ENCODE data around the gene PLXNA4. TPM values are rescaled to one million over a fixed set of nuclear protein-coding genes. Genes with fewer than 3 reads are reported as not detected.

The PLXNA4 gene
- total RNA-seq, 1 donor from 2014 or later: 2.1 TPM

GRCh38 chr7:132499487-132499886 is 76.8 kb downstream of the PLXNA4 start:
- H3K27me3 ChIP-seq (ENCODE audit: control insufficient read depth in 3 of 3, insufficient read depth in 3 of 3, low read length in 3 of 3): no peaks in the 10 kb centered on the region
- H3K4me3 ChIP-seq (ENCODE audit: low read length in 3 of 3): no peak overlapping the region
- H3K27ac ChIP-seq (ENCODE audit: low read depth, low read length): no peak overlapping the region
- H3K9ac ChIP-seq (ENCODE audit: low read depth in 1 of 3, low read length in 3 of 3): no peak overlapping the region
- H3K36me3 ChIP-seq (ENCODE audit: control insufficient read depth in 3 of 3, insufficient read depth in 3 of 3, low read length in 3 of 3): no peaks in the 10 kb centered on the region
- H3K9me3 ChIP-seq (ENCODE audit: control insufficient read depth in 3 of 3, low read length in 3 of 3): no peaks in the 10 kb centered on the region
- no peaks in the 10 kb centered on the region for H3K4me1 ChIP-seq (ENCODE audit: control insufficient read depth in 3 of 3, insufficient read depth in 3 of 3, low read length in 3 of 3)

- no peak overlapping the region for H3K4me3 ChIP-seq (ENCODE audit: low read length in 3 of 3)
- no peak overlapping the region for H3K27ac ChIP-seq (ENCODE audit: low read depth, low read length)
- H3K36me3 ChIP-seq (ENCODE audit: control insufficient read depth in 3 of 3, insufficient read depth in 3 of 3, low read length in 3 of 3): no peaks in the 10 kb centered on the region
- no peaks in the 10 kb centered on the region for H3K4me1 ChIP-seq (ENCODE audit: control insufficient read depth in 3 of 3, insufficient read depth in 3 of 3, low read length in 3 of 3)
- no peaks in the 10 kb centered on the region for H3K27me3 ChIP-seq (ENCODE audit: control insufficient read depth in 3 of 3, insufficient read depth in 3 of 3, low read length in 3 of 3)
- no peak overlapping the region for H3K9ac ChIP-seq (ENCODE audit: low read depth in 1 of 3, low read length in 3 of 3)
- no peaks in the 10 kb centered on the region for H3K9me3 ChIP-seq (ENCODE audit: control insufficient read depth in 3 of 3, low read length in 3 of 3)
Measured at GRCh38 chr7:132499065-132499464, 77.2 kb downstream of the PLXNA4 start.

- no peaks in the 10 kb centered on the region for H3K27me3 ChIP-seq (ENCODE audit: control insufficient read depth in 3 of 3, insufficient read depth in 3 of 3, low read length in 3 of 3)
- H3K9ac ChIP-seq (ENCODE audit: low read depth in 1 of 3, low read length in 3 of 3): no peak overlapping the region
- H3K4me1 ChIP-seq (ENCODE audit: control insufficient read depth in 3 of 3, insufficient read depth in 3 of 3, low read length in 3 of 3): no peaks in the 10 kb centered on the region
- no peak overlapping the region for H3K4me3 ChIP-seq (ENCODE audit: low read length in 3 of 3)
- no peaks in the 10 kb centered on the region for H3K9me3 ChIP-seq (ENCODE audit: control insufficient read depth in 3 of 3, low read length in 3 of 3)
- no peaks in the 10 kb centered on the region for H3K36me3 ChIP-seq (ENCODE audit: control insufficient read depth in 3 of 3, insufficient read depth in 3 of 3, low read length in 3 of 3)
- H3K27ac ChIP-seq (ENCODE audit: low read depth, low read length): no peak overlapping the region
Measured at GRCh38 chr7:132498319-132498718, 78.0 kb downstream of the PLXNA4 start.

- no peak overlapping the region for H3K4me3 ChIP-seq (ENCODE audit: low read length in 3 of 3)
- no peak overlapping the region for H3K9ac ChIP-seq (ENCODE audit: low read depth in 1 of 3, low read length in 3 of 3)
- H3K27me3 ChIP-seq (ENCODE audit: control insufficient read depth in 3 of 3, insufficient read depth in 3 of 3, low read length in 3 of 3): no peaks in the 10 kb centered on the region
- no peaks in the 10 kb centered on the region for H3K4me1 ChIP-seq (ENCODE audit: control insufficient read depth in 3 of 3, insufficient read depth in 3 of 3, low read length in 3 of 3)
- H3K36me3 ChIP-seq (ENCODE audit: control insufficient read depth in 3 of 3, insufficient read depth in 3 of 3, low read length in 3 of 3): no peaks in the 10 kb centered on the region
- no peaks in the 10 kb centered on the region for H3K9me3 ChIP-seq (ENCODE audit: control insufficient read depth in 3 of 3, low read length in 3 of 3)
- no peak overlapping the region for H3K27ac ChIP-seq (ENCODE audit: low read depth, low read length)
Measured at GRCh38 chr7:132497098-132497497, 79.2 kb downstream of the PLXNA4 start.

GRCh38 chr7:132495936-132496335 is 80.3 kb downstream of the PLXNA4 start:
- H3K36me3 ChIP-seq (ENCODE audit: control insufficient read depth in 3 of 3, insufficient read depth in 3 of 3, low read length in 3 of 3): no peaks in the 10 kb centered on the region
- H3K27me3 ChIP-seq (ENCODE audit: control insufficient read depth in 3 of 3, insufficient read depth in 3 of 3, low read length in 3 of 3): no peaks in the 10 kb centered on the region
- H3K4me1 ChIP-seq (ENCODE audit: control insufficient read depth in 3 of 3, insufficient read depth in 3 of 3, low read length in 3 of 3): no peaks in the 10 kb centered on the region
- no peak overlapping the region for H3K9ac ChIP-seq (ENCODE audit: low read depth in 1 of 3, low read length in 3 of 3)
- H3K4me3 ChIP-seq (ENCODE audit: low read length in 3 of 3): no peak overlapping the region
- no peak overlapping the region for H3K27ac ChIP-seq (ENCODE audit: low read depth, low read length)
- no peaks in the 10 kb centered on the region for H3K9me3 ChIP-seq (ENCODE audit: control insufficient read depth in 3 of 3, low read length in 3 of 3)

GRCh38 chr7:132494474-132494873 is 81.8 kb downstream of the PLXNA4 start:
- H3K4me3 ChIP-seq (ENCODE audit: low read length in 3 of 3): no peak overlapping the region
- H3K4me1 ChIP-seq (ENCODE audit: control insufficient read depth in 3 of 3, insufficient read depth in 3 of 3, low read length in 3 of 3): no peaks in the 10 kb centered on the region
- no peaks in the 10 kb centered on the region for H3K27me3 ChIP-seq (ENCODE audit: control insufficient read depth in 3 of 3, insufficient read depth in 3 of 3, low read length in 3 of 3)
- no peak overlapping the region for H3K27ac ChIP-seq (ENCODE audit: low read depth, low read length)
- H3K36me3 ChIP-seq (ENCODE audit: control insufficient read depth in 3 of 3, insufficient read depth in 3 of 3, low read length in 3 of 3): no peaks in the 10 kb centered on the region
- H3K9ac ChIP-seq (ENCODE audit: low read depth in 1 of 3, low read length in 3 of 3): no peak overlapping the region
- H3K9me3 ChIP-seq (ENCODE audit: control insufficient read depth in 3 of 3, low read length in 3 of 3): no peaks in the 10 kb centered on the region

- no peaks in the 10 kb centered on the region for H3K9me3 ChIP-seq (ENCODE audit: control insufficient read depth in 3 of 3, low read length in 3 of 3)
- no peak overlapping the region for H3K27ac ChIP-seq (ENCODE audit: low read depth, low read length)
- H3K27me3 ChIP-seq (ENCODE audit: control insufficient read depth in 3 of 3, insufficient read depth in 3 of 3, low read length in 3 of 3): peaks cover 0 to 6% (median 3%) of the 10 kb centered on the region in 3 donors
- H3K9ac ChIP-seq (ENCODE audit: low read depth in 1 of 3, low read length in 3 of 3): no peak overlapping the region
- no peak overlapping the region for H3K4me3 ChIP-seq (ENCODE audit: low read length in 3 of 3)
- peaks cover 0 to 2% (median 0%) of the 10 kb centered on the region in 3 donors for H3K36me3 ChIP-seq (ENCODE audit: control insufficient read depth in 3 of 3, insufficient read depth in 3 of 3, low read length in 3 of 3)
- peaks cover 0 to 5% (median 0%) of the 10 kb centered on the region in 3 donors for H3K4me1 ChIP-seq (ENCODE audit: control insufficient read depth in 3 of 3, insufficient read depth in 3 of 3, low read length in 3 of 3)
Measured at GRCh38 chr7:132492823-132493445, 83.3 kb downstream of the PLXNA4 start.

GRCh38 chr7:132491391-132491945 is 84.8 kb downstream of the PLXNA4 start:
- peak overlapping the region in 1 of 3 donors; percentile 33 for H3K9ac ChIP-seq (ENCODE audit: low read depth in 1 of 3, low read length in 3 of 3)
- H3K36me3 ChIP-seq (ENCODE audit: control insufficient read depth in 3 of 3, insufficient read depth in 3 of 3, low read length in 3 of 3): peaks cover 0 to 2% (median 0%) of the 10 kb centered on the region in 3 donors
- no peak overlapping the region for H3K27ac ChIP-seq (ENCODE audit: low read depth, low read length)
- H3K9me3 ChIP-seq (ENCODE audit: control insufficient read depth in 3 of 3, low read length in 3 of 3): no peaks in the 10 kb centered on the region
- peaks cover 0 to 12% (median 6%) of the 10 kb centered on the region in 3 donors for H3K27me3 ChIP-seq (ENCODE audit: control insufficient read depth in 3 of 3, insufficient read depth in 3 of 3, low read length in 3 of 3)
- H3K4me3 ChIP-seq (ENCODE audit: low read length in 3 of 3): no peak overlapping the region
- H3K4me1 ChIP-seq (ENCODE audit: control insufficient read depth in 3 of 3, insufficient read depth in 3 of 3, low read length in 3 of 3): peaks cover 0 to 5% (median 0%) of the 10 kb centered on the region in 3 donors

GRCh38 chr7:132490474-132490873 is 85.8 kb downstream of the PLXNA4 start:
- Histone ChIP-seq H3K36me3 (ENCODE audit: control insufficient read depth in 3 of 3, insufficient read depth in 3 of 3, low read length in 3 of 3) (peaks cover 0 to 2% (median 0%) of the 10 kb centered on the region in 3 donors), H3K4me1 (ENCODE audit: control insufficient read depth in 3 of 3, insufficient read depth in 3 of 3, low read length in 3 of 3) (peaks cover 0 to 5% (median 2%) of the 10 kb centered on the region in 3 donors), H3K9me3 (ENCODE audit: control insufficient read depth in 3 of 3, low read length in 3 of 3) (no peaks in the 10 kb centered on the region), H3K9ac (ENCODE audit: low read depth in 1 of 3, low read length in 3 of 3) (no peak overlapping the region), H3K27me3 (ENCODE audit: control insufficient read depth in 3 of 3, insufficient read depth in 3 of 3, low read length in 3 of 3) (peaks cover 0 to 12% (median 6%) of the 10 kb centered on the region in 3 donors), H3K27ac (ENCODE audit: low read depth, low read length) (no peak overlapping the region), H3K4me3 (ENCODE audit: low read length in 3 of 3) (no peak overlapping the region)

- Histone ChIP-seq H3K9me3 (ENCODE audit: control insufficient read depth in 3 of 3, low read length in 3 of 3) (no peaks in the 10 kb centered on the region), H3K27ac (ENCODE audit: low read depth, low read length) (no peak overlapping the region), H3K9ac (ENCODE audit: low read depth in 1 of 3, low read length in 3 of 3) (no peak overlapping the region), H3K27me3 (ENCODE audit: control insufficient read depth in 3 of 3, insufficient read depth in 3 of 3, low read length in 3 of 3) (peaks cover 0 to 14% (median 6%) of the 10 kb centered on the region in 3 donors), H3K4me1 (ENCODE audit: control insufficient read depth in 3 of 3, insufficient read depth in 3 of 3, low read length in 3 of 3) (peaks cover 0 to 5% (median 2%) of the 10 kb centered on the region in 3 donors), H3K36me3 (ENCODE audit: control insufficient read depth in 3 of 3, insufficient read depth in 3 of 3, low read length in 3 of 3) (peaks cover 0 to 2% (median 0%) of the 10 kb centered on the region in 3 donors), H3K4me3 (ENCODE audit: low read length in 3 of 3) (no peak overlapping the region)
Measured at GRCh38 chr7:132489776-132490237, 86.5 kb downstream of the PLXNA4 start.

Measured in skeletal muscle tissue (tissue), 4 donors.